HG03064 (cell line): ENCODE measurements around the gene ABCA1.

Source experiments
- ATAC-seq: cut with Tn5 transposase; IDR thresholded peaks from one replicate; pipeline ENCODE4 v1.9.1; 2021; ENCODE audit warnings: low read depth; ENCODE audit not compliant: unreplicated experiment

The ABCA1 gene

DNA sequence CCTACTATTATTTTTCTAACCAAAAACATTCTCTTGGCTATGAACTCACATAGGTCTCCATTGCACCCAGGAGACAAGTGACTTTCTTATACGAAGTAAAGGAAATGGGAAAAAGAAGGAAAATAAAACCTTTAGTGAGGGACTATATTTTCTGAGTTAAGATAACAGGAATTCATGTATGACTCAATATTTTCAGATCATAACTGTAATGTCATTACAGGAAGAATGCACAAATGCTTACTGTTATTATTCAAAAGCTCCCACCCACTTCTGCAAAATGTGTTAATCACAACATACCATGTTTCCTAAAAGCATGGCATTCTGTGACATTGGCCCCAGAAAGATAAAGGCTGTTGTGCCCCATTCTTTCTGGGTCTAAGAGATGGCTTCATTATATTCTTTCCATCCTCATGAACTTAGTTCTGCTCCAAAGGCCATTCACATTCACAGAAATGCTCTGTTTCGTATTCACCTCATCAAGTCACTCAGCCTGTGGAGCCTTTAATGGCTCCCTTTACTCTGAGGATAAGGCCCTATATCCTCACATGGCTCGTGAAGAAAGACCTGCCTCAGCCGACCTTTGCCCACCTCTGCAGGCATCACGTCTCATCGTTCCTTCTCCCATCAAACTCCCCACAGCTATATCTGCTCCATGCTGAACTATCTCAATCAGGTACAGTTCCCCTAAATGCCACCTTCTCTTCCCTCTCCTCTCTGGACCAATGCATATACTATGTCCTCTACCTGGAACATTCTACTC, 77.0 kb downstream of the ABCA1 start:
- ATAC-seq, result no peak

DNA sequence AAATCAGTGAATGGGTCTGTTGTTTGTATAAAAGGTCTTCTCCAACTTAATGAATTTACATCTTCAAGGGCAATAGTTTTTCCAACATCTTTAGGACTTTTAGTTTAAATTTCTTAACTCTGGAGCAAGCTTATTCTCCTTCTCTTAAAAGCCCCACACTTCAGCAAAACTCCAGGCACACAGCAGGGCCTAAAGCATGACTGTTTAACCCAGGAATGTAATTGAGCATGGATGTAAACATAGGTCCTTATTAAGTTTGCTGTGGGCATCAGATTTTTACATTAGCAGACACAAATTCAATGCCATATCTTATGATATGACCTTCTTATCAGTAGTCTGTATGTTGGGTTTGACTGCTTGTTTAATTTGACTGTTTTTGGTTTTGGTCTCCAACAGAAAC, 78.9 kb downstream of the ABCA1 start:
- ATAC-seq, result no peak

DNA sequence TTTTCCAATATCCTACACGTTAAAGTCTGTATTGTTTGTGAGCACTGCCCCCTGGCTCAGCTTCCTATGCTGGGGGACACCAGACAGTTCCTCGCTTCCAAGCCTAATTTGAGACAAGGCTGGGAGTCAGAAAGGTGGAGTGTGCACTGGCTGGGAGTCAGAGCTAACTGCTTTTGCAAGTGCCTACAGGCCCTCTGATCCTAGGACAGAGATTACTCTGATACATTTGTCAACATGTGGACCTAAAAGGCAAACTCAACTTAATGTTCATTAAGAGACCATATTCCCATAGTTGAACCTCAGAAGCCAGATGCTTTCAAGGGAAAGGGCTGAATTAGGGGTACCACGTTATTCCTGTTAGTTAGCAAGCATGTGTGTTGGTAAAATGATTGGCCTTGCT, 83.2 kb downstream of the ABCA1 start:
- ATAC-seq, result no peak

DNA sequence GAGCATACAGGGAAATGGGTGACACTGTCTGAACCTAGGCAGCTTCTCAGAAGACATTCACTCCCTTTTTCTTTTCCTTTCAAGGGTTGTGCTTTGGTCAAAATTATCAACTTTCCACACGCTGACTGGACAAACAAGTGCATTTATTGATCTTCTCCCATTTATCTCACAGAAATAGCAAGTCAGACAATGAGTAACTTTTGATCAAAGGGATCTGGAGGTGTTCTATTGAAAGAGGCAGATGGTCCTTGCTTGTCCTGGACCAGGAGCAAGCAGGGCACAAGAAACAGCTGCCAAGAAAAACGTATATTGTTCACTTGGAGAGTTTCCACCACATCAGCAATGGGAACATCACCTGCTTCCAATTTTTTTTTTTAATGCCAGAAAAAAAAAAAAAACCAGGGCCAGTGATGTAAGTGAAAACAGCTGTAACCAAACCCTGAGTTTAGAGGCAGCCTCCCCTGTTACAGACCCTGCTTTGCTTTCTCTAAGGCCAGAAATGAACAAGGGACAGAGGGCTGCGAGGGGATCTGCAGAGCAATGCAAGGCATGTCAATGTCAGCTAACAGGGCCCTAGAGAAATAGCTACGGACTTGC, 84.2 kb downstream of the ABCA1 start:
- ATAC-seq, result no peak

DNA sequence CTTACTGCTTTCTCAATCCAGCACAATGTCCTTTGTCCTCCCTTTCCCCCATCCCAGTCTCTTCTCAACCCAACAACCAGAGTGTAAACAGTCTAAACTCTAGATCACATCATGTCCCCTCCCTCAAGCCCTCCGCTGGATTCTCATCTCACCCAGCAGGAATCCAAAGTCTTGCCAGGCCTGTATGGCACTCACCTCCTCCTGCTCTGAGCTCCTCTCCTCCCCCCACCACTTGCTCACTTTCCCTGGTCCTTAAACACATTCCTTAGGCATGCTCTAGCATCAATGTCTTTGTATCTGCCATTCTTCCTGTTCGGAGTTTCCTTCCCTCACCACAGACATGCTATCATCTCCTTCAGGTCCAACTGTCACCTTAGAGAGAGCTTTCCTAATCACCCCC, 85.3 kb downstream of the ABCA1 start:
- ATAC-seq, result no peak

DNA sequence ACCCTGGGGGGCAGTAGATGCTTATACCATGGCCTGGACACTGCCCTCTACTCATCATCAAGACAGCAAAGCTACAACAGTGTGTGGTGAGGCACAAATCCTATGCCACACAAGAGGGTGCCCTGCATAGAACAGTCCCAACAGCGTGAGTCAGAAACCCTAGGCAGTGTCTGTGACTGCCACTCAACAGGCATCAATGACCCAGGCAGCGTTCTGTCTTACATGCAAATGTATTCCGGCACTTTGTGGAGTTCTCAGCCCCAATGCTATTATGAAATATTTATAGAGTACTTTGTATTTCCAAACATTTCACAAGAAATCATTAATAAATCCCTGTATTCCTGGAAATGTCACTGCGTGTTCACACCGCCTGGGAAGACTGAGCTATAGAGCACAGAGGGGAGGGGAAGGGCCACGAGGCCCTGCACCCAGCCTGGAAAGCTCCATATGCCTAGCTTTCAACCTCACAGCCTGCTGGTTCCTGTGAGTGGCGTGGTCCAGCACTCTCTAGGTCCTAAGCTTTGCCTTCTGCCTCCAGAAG, 86.3 kb downstream of the ABCA1 start:
- no peak for ATAC-seq

DNA sequence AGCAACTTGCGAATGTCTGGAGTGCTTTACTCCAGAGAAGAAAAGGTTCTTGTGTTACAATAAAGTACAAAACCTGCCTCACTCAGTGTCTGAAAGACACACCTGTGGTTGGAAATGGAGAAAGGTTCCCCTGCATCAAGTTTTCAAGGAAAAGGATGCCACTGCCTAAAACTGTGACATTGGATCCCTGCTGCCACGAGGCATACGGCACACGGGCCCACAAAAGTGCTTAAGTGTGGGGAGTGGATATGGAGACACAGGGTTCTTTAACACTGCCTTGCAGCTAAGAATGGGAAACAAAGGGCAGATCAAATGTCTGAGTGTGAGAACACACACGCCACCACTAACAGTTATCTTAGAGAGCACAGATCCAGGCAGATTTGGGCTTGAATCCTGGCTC, 89.0 kb downstream of the ABCA1 start:
- no peak for ATAC-seq

DNA sequence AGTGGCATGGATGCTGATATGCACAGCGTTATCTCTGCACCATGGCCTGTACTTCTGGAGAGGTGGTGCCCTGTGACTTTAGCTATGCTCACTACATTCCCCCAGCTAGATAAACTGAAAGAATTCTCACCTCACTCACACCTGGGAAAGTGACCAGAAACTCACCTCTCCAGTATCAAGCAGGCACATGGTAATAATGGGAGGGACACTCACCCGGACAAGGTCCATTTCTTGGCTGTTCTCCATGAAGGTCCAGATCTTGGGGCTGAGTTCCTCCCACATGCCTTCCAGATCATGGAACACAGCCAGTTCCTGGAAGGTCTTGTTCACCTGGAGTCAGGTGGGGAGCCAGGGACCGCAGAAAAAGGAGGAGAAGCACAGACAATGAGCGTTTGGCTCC, 91.2 kb downstream of the ABCA1 start:
- ATAC-seq, result no peak

DNA sequence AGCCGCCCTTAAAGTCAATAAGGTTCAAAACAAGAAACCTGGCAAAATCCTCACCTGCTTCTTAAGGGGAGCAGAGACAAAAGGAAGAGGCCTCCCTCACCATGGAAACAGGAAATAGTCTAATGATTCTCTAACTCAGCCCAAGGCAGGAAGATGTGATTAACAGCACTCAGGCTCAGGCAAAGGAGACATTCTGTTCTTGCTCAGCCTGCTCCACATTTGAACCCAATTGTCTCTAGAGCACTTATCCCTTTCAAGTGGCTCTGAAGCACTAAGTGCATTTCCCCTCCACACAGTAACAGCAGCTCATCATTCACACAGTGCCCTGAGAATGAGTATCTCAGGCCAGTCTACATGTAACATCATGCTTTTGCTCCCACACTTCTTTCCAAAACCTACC, 91.7 kb downstream of the ABCA1 start:
- ATAC-seq, result no peak

DNA sequence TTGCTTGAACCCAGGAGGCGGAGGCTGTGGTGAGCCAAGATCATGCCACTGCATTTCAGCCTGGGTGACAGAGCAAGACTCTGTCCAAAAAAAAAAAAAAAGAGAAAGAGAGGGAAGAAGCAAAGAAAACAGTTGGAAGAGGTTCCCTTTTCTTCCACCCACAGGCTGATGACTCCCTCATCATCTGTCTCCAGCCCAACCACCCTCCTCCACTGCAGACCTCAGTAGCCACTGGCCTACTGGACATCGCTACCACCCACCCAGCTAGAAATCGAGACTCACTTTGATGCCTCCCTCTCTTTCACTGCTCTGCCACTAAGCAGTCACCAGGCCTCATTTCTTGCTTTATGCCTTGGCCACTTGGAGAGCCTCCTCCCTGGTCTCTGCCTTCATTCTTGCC, 92.8 kb downstream of the ABCA1 start:
- ATAC-seq, result no peak

DNA sequence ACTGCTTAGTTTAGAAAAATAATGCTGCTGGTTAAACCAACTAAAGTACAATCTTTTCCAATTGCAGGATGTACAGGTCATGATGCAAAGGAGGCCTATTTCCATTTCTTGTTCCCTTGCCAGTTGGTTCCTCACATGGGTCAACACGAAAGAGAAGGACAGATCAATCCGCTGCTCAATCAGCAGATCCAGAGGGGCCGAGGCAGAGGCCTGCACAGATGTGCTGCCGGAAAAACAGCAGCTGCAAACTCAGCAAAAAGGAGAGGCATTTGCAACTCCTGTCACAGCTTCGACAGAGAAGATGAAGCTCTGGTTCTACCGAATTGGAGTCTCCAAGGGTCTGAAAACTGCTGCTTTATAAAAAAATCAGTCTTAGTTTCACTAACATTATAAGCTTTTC, 94.3 kb downstream of the ABCA1 start:
- ATAC-seq, result no peak

DNA sequence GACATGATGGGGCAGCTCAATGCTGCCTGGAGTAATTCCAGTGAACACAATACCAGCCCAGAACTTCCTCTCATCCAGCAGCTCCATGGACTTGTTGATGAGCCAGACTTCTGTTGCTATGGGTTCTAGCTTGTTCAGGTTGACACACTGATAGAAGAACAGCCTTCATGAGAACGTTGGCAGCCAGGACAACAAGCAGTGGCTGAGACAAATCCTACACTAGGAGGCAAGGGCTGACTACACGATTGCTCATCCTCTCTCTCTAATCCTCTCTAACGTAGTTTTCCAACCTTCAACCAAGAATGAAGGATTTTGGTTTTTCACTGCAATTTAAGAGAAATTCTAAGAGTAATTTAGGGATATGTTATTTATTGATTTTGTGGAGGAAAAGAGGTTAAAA, 96.3 kb downstream of the ABCA1 start:
- no peak for ATAC-seq

DNA sequence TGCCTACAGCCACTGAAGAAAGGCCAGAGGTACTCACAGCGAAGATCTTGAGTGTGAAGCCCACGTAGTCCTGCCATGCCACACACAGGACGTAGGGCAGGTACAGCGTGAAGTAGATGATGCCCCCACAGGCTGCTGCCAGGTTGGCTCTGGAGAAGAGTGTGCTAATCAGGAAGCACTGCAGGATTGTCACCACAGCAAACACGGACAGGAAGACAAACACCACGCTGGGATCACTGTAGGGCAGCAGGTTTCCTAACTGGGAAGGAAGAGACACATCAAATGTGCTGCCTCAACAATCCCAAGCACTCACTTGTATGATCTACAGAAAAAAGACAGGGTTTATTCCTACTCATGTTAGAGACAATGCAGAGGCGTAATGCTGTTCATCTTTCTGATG, 101.0 kb downstream of the ABCA1 start:
- ATAC-seq, result no peak

DNA sequence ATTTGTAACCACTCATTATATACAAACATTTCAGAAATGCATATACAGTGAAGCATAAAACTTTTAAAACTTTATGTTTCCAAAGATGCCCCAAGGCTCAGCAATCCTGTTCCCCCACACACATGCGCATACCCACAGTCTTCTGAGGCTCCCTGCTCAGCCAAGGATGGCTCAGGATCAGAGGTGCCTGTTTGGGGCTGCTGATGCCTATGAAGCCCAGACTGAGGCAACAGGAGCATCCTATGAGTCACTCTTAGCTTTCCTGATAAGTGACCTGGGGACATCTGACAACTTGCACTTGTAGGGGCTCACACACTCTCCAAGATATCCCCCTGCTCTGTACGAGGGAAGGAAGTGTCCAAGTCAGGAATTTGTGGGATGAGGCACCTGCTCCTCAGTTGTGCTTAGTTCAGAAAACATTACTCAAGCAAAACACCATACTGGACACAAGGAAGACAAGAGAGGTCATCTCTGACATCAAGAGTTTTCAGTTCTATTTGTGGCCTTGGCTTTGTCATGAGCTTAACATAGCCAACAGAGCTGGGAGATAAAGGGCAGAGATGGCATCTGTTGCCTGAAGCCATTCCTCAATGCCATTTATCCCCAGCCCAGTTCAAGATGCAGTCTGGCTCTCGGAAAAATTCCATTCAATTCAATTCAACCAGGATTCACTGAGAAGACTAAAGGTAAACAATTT, 101.7 kb downstream of the ABCA1 start:
- no peak for ATAC-seq

DNA sequence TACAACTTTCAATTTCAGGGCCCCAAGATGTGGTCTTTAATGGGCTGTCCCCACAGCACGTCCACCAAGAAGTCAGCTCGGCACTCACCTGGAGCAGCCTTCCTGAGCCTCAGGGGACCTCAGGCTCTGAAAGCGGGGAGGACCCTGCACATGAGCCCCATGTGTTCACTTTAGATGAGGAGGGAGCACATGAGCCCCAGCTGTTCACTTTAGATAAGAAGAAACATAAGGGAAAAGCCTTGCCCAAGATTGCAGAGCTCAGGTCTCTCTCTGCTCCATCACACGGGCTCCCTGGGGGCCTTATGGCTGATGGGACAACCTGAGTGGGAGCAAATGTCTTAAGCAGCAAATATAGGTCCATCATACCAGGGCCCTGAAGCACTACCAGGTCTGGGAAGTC, 107.6 kb downstream of the ABCA1 start:
- ATAC-seq, result no peak

DNA sequence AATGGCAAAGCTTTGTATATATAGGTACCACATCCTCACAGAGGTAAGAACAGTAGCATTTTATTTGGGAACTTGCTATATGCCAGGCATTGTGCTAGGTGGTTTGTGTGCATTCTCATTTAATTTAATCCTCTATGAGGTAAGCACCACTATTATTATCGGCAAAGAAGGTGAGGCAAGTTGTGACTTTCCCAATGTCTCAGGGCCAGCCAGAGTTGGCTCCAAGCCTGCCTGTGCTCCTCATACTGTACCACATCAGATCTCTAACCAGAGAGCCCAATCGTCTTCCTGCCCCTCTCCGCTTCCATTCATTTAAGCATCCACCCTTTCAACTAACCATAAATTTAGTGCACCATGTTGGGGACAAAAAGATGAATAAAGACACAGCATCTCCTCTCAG, 108.9 kb downstream of the ABCA1 start:
- no peak for ATAC-seq

DNA sequence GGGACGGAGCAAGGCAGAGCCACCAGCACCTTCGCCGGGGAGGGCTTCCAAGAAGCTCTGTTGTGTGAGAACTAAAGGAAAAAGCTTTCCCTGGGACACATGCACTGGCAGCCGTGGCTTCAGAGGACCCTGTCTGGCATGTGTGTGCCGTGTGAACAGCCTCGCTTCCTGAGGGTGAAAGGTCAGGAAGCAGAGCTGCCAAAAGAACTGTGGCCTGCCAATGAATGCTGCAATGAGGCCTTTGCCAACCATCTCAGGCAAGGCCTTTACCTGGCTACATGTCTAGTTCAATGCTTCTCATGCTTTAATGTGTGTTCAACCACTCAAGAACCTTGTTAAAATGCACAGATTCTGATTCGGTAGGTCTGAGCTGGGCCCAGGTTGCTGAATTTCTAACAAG, 110.5 kb downstream of the ABCA1 start:
- ATAC-seq, result no peak

DNA sequence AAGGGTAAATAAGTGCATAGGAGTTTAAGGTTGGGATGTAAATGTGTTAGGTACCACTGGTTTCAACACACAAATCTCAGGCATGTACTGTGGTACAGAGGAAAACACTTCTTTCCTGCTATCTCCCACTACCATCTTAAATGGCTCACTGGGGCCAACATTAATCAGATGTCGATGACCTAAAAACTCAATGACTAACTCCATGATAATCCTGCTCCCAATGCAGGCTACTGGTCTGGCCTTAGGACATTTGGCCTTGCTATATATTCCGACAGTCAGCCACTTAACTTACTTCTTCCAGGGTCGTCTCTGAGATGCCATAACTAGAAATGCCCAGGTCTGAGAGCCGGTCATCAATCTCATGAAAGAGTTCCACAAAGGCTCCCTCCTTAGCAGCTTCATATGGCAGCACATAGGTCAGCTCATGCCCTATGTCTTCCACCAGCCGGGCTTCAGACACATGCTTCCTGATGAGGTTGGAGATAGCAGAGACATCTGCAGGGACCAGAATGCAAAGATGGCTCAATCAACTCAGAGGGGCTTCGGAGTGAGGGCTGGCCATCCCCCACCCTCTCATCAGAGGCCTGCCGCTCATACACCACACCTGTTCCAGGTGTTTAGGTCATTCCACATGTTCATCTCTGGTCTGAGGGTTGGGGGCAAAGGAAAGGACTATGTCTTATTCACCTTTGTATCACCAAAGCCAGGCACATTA, 111.9 kb downstream of the ABCA1 start:
- ATAC-seq, result no peak

DNA sequence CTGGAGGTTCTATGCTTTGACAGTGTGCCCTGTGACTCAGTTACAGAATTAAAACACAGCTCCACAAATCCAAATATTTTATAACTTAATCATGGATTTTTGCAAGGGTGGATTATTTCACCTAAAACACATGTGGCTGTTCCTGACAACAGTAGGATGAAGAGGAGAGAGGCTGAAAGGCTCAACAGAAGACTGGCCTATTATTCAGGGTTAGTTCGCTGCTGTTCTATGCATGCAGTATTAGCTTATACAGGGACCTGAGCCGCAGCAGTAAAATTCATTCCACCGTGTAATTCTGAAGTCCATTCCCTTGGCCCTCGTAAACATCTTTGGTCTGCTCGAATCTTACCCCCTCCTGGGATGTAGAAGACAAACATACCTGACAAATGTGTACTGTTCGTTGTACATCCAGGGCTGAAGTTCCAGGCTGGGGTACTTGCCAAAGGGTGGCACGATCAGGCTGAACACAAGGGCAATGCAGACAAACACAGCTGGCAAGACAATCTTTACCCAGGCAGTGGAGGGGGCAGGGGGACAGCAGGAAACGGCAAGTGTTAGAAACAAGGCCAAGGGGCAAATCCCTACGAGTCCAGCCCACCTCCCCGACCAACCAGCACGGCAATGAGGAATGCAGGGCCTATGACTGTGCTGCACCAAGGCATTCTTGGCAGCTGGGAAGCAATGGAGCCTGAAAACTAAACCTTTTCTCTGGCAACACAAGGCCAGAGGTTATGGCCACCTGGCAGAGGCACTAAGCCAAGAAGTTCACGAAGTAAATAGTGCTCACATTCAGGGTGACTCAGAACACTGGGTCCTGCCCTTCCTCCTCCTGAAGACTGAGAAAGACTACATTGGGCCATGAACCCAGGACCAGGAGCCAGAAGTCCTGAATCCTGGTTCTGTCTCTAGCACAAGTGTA, 117.3 kb downstream of the ABCA1 start:
- ATAC-seq, result no peak

DNA sequence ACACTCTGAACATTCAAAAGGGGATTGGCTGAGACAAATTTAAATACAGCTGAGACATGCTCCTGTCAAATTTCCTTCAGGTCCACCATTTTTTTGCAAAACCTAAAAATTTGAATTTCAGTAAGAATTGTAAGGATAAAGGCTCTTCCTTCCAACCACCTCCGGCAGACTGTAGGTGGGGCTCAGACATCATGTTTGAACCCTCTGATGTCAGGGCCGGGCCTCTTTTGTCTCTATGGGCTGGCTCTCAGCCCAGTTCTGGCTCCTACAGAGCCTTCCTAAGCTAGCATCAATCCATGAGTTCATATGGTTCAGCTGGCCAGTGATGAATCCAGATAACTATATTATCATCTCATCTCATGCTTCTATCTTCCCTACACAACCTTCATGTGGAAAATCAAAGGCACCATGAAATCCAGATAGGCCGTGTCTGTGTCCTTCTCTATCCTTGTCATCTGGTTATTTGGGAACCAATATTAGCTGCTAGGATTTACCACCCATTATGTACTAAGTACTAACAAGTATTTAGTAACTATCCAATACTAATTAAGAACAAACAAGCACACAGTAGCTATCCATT, 119.8 kb downstream of the ABCA1 start:
- no peak for ATAC-seq
